Stomach (tissue), 9 donors: ENCODE measurements around the gene UQCRQ. TPM values are rescaled to one million over a fixed set of nuclear protein-coding genes. Genes with fewer than 3 reads are reported as not detected.

Source experiments
- DNase-seq, 2 donors: peaks; one replicate each; pipeline versions ENCODE4 v3.0.0 to v3.0.0-alpha.2; 2013 to 2019
- H3K27ac ChIP-seq, 5 donors: fragments of 200-600 bp in 4 of 5; sonication (generic) in 4 of 5; one replicate each; pipeline ENCODE4 v1.5.1; 2013 to 2019; ENCODE audit warnings: mild to moderate bottlenecking in 1 of 5, moderate library complexity in 1 of 5
- H3K27me3 ChIP-seq, 3 donors: fragments of 200-600 bp; sonication (generic); one replicate each; pipeline ENCODE4 v1.5.1; 2017 to 2019; ENCODE audit warnings: mixed run types in 1 of 3
- H3K36me3 ChIP-seq, 4 donors: fragments of 200-600 bp; sonication (generic); 1 replicate in 3 of 4; 2 replicates in 1 of 4; pipeline ENCODE4 v1.5.1; 2016 to 2019
- H3K4me1 ChIP-seq, 4 donors: fragments of 200-600 bp; sonication (generic); one replicate each; pipeline ENCODE4 v1.5.1; 2016 to 2019
- H3K4me3 ChIP-seq, 4 donors: fragments of 200-600 bp; sonication (generic) in 3 of 4; one replicate each; pipeline ENCODE4 v1.5.1; 2016 to 2019; ENCODE audit warnings: mild to moderate bottlenecking in 1 of 4
- H3K9me3 ChIP-seq, 4 donors: fragments of 200-600 bp; sonication (generic); one replicate each; pipeline ENCODE4 v1.5.1; 2016 to 2019
- CTCF ChIP-seq, 7 experiments: fragments of 450-650 bp in 4 of 7; fragments of 200-600 bp in 3 of 7; sonication (generic) in 3 of 7; IDR thresholded peaks; one replicate each; pipeline ENCODE4 v1.5.1; 2016 to 2019; ENCODE audit warnings: antibody characterized with exemption in 7 of 7, control low read depth in 2 of 7, mild to moderate bottlenecking in 1 of 7
- EP300 ChIP-seq: sonication (generic); formaldehyde crosslinking; IDR thresholded peaks from one replicate; pipeline ENCODE4 v1.6.1; 2017; ENCODE audit warnings: antibody characterized with exemption
- POLR2A ChIP-seq, 4 donors: fragments of 450-650 bp; IDR thresholded peaks; one replicate each; pipeline ENCODE4 v1.6.1; 2016; ENCODE audit warnings: antibody characterized with exemption in 4 of 4, control low read depth in 2 of 4, mild to moderate bottlenecking in 1 of 4, moderate library complexity in 1 of 4
- POLR2AphosphoS5 ChIP-seq, 3 donors: sonication (generic); formaldehyde crosslinking; IDR thresholded peaks; one replicate each; pipeline ENCODE4 v1.6.1; 2016; ENCODE audit warnings: antibody characterized with exemption in 3 of 3
- WGBS, 5 donors: extraction: QIAGEN DNeasy Blood & Tissue Kit in 3 of 5; methylation state at CpG; one replicate each; pipeline versions ENCODE4 v1.1.5 to v1.1.7; 2013 to 2018; 5-methylcytosine and 5-hydroxymethylcytosine counted together
- intact Hi-C: fragments of 100-400 bp; cut with DNase I; formaldehyde crosslinking; loops from one replicate; pipeline ENCODE4 v1.15.1; 2023; ENCODE audit warnings: low total_unique reads
- polyA plus RNA-seq, 3 donors: library from polyadenylated mRNA; stranded (reverse); fragments of 200-250 nt; gene quantifications; one replicate each; pipeline ENCODE4 v1.2.3, GENCODE V29; 2013
- total RNA-seq, 5 donors: library from RNA; depleted of rRNA; stranded (reverse); fragments of >200 nt; gene quantifications; one replicate each; pipeline versions ENCODE4 v1.1.0 to v1.2.3, GENCODE V29; 2014 to 2016
- donor health status: healthy with polysubstance abuse.
- donor health status: Bipolar disorder and iron deficiency.
- donor health status: healthy.

Gene UQCRQ
- total and polyA plus RNA-seq, 8 donors, result 66.5 to 603 (median 160) TPM

GRCh38 chr5:132868754-132869153, 2.3 kb downstream of the UQCRQ start:
- TF ChIP-seq CTCF (IDR thresholded peaks at IDR 0.05) (no peak), EP300 (no peak), POLR2AphosphoS5 (IDR thresholded peaks at IDR 0.05) (no peak), POLR2A (IDR thresholded peaks at IDR 0.05) (no peak)
- Histone ChIP-seq H3K36me3 (peaks cover 18 to 49% (median 48%) of the 10 kb centered on the region in 4 donors), H3K27ac (no peak overlapping the region), H3K4me1 (peaks cover 25 to 54% (median 36%) of the 10 kb centered on the region in 4 donors), H3K27me3 (no peaks in the 10 kb centered on the region), H3K9me3 (no peaks in the 10 kb centered on the region), H3K4me3 (no peak overlapping the region)
- no peak for DNase-seq
- WGBS, 5 donors, result 79 to 89% (median 86%) methylated on average over 4 of the region's 4 CpGs
- intact Hi-C loops, result no loop called here

- Histone ChIP-seq H3K4me3 (no peak overlapping the region), H3K36me3 (peaks cover 18 to 70% (median 61%) of the 10 kb centered on the region in 4 donors), H3K9me3 (no peaks in the 10 kb centered on the region), H3K27ac (peak overlapping the region in 1 of 5 donors; percentile 65), H3K27me3 (no peaks in the 10 kb centered on the region), H3K4me1 (peaks cover 25 to 52% (median 36%) of the 10 kb centered on the region in 4 donors)
- intact Hi-C loops, result no loop called here
- 36 to 61% (median 44%) methylated on average over 2 of the region's 2 CpGs for WGBS, 5 donors
- TF ChIP-seq POLR2AphosphoS5 (IDR thresholded peaks at IDR 0.05) (no peak), CTCF (IDR thresholded peaks at IDR 0.05) (no peak), EP300 (no peak), POLR2A (IDR thresholded peaks at IDR 0.05) (no peak)
- no peak for DNase-seq
These were observed 4.4 kb downstream of the UQCRQ start for GRCh38 chr5:132870801-132871200.

- Histone ChIP-seq H3K9me3 (no peaks in the 10 kb centered on the region), H3K36me3 (peaks cover 18 to 72% (median 66%) of the 10 kb centered on the region in 4 donors), H3K4me1 (peaks cover 19 to 50% (median 37%) of the 10 kb centered on the region in 4 donors), H3K27ac (peak overlapping the region in 3 of 5 donors; percentile 58 to 69 (median 65)), H3K4me3 (no peak overlapping the region), H3K27me3 (no peaks in the 10 kb centered on the region)
- intact Hi-C loops, result no loop called here
- TF ChIP-seq POLR2A (IDR thresholded peaks at IDR 0.05) (no peak), POLR2AphosphoS5 (IDR thresholded peaks at IDR 0.05) (no peak), CTCF (IDR thresholded peaks at IDR 0.05) (no peak), EP300 (no peak)
- DNase-seq, result no peak
- 74 to 86% (median 76%) methylated on average over 5 of the region's 5 CpGs for WGBS, 5 donors
These were observed 5.2 kb downstream of the UQCRQ start for GRCh38 chr5:132871459-132872284.

- Histone ChIP-seq H3K27ac (peak overlapping the region in 4 of 5 donors; percentile 16 to 69 (median 62)), H3K4me1 (peaks cover 14 to 46% (median 33%) of the 10 kb centered on the region in 4 donors), H3K36me3 (peaks cover 16 to 75% (median 70%) of the 10 kb centered on the region in 4 donors), H3K27me3 (no peaks in the 10 kb centered on the region), H3K9me3 (no peaks in the 10 kb centered on the region), H3K4me3 (no peak overlapping the region)
- no peak for TF ChIP-seq POLR2A (IDR thresholded peaks at IDR 0.05)
- no peak for TF ChIP-seq POLR2AphosphoS5 (IDR thresholded peaks at IDR 0.05)
- TF ChIP-seq CTCF (IDR thresholded peaks at IDR 0.05), result no peak
- TF ChIP-seq EP300, result no peak
- DNase-seq, result no peak
- WGBS, 5 donors, result 88 to 100% (median 91%) methylated on average over 1 of the region's 1 CpG
- intact Hi-C loops, result no loop called here
These were observed 6.3 kb downstream of the UQCRQ start for GRCh38 chr5:132872788-132873118.
